MM.1S (cell line): ENCODE measurements around the gene CHST9.
"Not testable (repeated sequence)": the region's sequence is repeated elsewhere in the genome, so short reads cannot be mapped to it uniquely, and the experiment has no call there.

Experiments used
- DNase-seq: peaks from one replicate; pipeline ENCODE4 v3.0.0-alpha.2; 2015
- H2AFZ ChIP-seq: fragments of 300-600 bp; sonication (generic); 2 replicates; pipeline ENCODE4 v1.6.0; 2016; ENCODE audit warnings: antibody characterized with exemption, low read length
- H3F3A ChIP-seq: fragments of 300-600 bp; sonication (generic); 2 replicates; pipeline ENCODE4 v1.6.1; 2016; ENCODE audit warnings: mild to moderate bottlenecking, antibody characterized with exemption, low read length, moderate library complexity, mixed read lengths; ENCODE audit not compliant: insufficient read depth
- H3K27ac ChIP-seq: fragments of 300-600 bp; sonication (generic); 2 replicates; pipeline ENCODE4 v1.5.1; 2016; ENCODE audit warnings: mild to moderate bottlenecking, low read length
- H3K27me3 ChIP-seq: fragments of 300-600 bp; sonication (generic); replicated peaks from 2 replicates; pipeline ENCODE4 v1.6.0; 2016; ENCODE audit warnings: low read length; ENCODE audit not compliant: insufficient read depth
- H3K36me3 ChIP-seq: fragments of 300-600 bp; sonication (generic); replicated peaks from 2 replicates; pipeline ENCODE4 v1.6.1; 2016; ENCODE audit warnings: mild to moderate bottlenecking, low read length, mixed read lengths; ENCODE audit not compliant: insufficient read depth
- H3K4me1 ChIP-seq: fragments of 300-600 bp; sonication (generic); 2 replicates; pipeline ENCODE4 v1.6.1; 2016; ENCODE audit warnings: low read length, mixed read lengths
- H3K4me2 ChIP-seq: fragments of 300-600 bp; sonication (generic); 2 replicates; pipeline ENCODE4 v1.6.0; 2016; ENCODE audit warnings: low read depth, low read length
- H3K4me3 ChIP-seq: fragments of 300-600 bp; sonication (generic); 2 replicates; pipeline ENCODE4 v1.5.1; 2016; ENCODE audit warnings: low read length, mixed read lengths
- H3K79me2 ChIP-seq: fragments of 300-600 bp; sonication (generic); 2 replicates; pipeline ENCODE4 v1.6.1; 2016; ENCODE audit warnings: mixed run types, low read length, mixed read lengths
- H3K9ac ChIP-seq: fragments of 300-600 bp; sonication (generic); 2 replicates; pipeline ENCODE4 v1.6.1; 2016; ENCODE audit warnings: low read length, mixed read lengths
- H3K9me2 ChIP-seq: fragments of 300-600 bp; sonication (generic); replicated peaks from 2 replicates; pipeline ENCODE4 v1.6.1; 2016; ENCODE audit warnings: mild to moderate bottlenecking, low read length, mixed read lengths; ENCODE audit not compliant: insufficient read depth
- H3K9me3 ChIP-seq: fragments of 300-600 bp; sonication (generic); replicated peaks from 2 replicates; pipeline ENCODE4 v1.6.1; 2016; ENCODE audit warnings: mild to moderate bottlenecking, low read length, mixed read lengths; ENCODE audit not compliant: insufficient read depth
- H4K20me1 ChIP-seq: fragments of 300-600 bp; sonication (generic); 2 replicates; pipeline ENCODE4 v1.6.1; 2016; ENCODE audit warnings: mild to moderate bottlenecking, low read length, moderate library complexity, mixed read lengths; ENCODE audit not compliant: insufficient read depth
- EZH2 ChIP-seq: fragments of 300-600 bp; sonication (generic); optimal IDR thresholded peaks from 2 replicates; pipeline ENCODE3; 2017; ENCODE audit warnings: low read depth, mild to moderate bottlenecking, antibody characterized with exemption, low read length, mixed read lengths
- EZH2phosphoT487 ChIP-seq: fragments of 300-600 bp; sonication (generic); IDR thresholded peaks from 2 replicates; pipeline ENCODE4 v1.6.1; 2018; ENCODE audit warnings: antibody characterized with exemption, low read length
- TF ChIP-seq, protein P1 (sequence below): fragments of 300-600 bp; sonication (generic); IDR thresholded peaks from 2 replicates; pipeline ENCODE4 v1.5.1; 2016; ENCODE audit warnings: antibody characterized with exemption, low read length, mixed read lengths

Gene CHST9

DNA sequence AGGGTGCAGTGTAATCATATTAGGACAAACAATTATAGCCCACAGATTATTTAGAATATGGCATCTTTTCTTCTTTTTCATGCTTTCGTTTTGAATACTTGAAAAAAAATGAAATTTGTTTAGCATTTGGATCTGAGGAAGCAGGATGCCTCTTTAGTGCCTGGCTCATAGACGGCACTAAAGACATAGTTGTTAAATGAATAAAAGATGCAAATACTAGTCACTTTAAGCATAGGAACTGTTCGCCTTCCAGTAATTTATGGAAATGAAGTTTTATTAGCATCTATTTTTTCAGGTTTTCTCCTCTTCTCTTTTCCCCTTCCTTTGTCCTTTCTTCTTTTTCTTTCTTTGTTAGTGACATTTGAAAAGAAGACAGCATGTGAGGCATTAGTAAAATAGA lies 80.4 kb downstream of the CHST9 start:
- Histone ChIP-seq H3K9me2 (no peaks in the 10 kb centered on the region), H3K27me3 (no peaks in the 10 kb centered on the region), H3K9ac (no peak overlapping the region), H4K20me1 (no peaks in the 10 kb centered on the region), H3K4me1 (no peaks in the 10 kb centered on the region), H3K4me2 (no peak overlapping the region), H3K36me3 (no peaks in the 10 kb centered on the region), H3K4me3 (no peak overlapping the region), H3K79me2 (no peaks in the 10 kb centered on the region), H2AFZ (no peak overlapping the region), H3K9me3 (no peaks in the 10 kb centered on the region), H3F3A (no peaks in the 10 kb centered on the region), H3K27ac (no peak overlapping the region)
- TF ChIP-seq, protein P1, sequence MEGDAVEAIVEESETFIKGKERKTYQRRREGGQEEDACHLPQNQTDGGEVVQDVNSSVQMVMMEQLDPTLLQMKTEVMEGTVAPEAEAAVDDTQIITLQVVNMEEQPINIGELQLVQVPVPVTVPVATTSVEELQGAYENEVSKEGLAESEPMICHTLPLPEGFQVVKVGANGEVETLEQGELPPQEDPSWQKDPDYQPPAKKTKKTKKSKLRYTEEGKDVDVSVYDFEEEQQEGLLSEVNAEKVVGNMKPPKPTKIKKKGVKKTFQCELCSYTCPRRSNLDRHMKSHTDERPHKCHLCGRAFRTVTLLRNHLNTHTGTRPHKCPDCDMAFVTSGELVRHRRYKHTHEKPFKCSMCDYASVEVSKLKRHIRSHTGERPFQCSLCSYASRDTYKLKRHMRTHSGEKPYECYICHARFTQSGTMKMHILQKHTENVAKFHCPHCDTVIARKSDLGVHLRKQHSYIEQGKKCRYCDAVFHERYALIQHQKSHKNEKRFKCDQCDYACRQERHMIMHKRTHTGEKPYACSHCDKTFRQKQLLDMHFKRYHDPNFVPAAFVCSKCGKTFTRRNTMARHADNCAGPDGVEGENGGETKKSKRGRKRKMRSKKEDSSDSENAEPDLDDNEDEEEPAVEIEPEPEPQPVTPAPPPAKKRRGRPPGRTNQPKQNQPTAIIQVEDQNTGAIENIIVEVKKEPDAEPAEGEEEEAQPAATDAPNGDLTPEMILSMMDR: no peak
- TF ChIP-seq EZH2phosphoT487: no peak
- TF ChIP-seq EZH2: no peak
- DNase-seq: no peak

DNA sequence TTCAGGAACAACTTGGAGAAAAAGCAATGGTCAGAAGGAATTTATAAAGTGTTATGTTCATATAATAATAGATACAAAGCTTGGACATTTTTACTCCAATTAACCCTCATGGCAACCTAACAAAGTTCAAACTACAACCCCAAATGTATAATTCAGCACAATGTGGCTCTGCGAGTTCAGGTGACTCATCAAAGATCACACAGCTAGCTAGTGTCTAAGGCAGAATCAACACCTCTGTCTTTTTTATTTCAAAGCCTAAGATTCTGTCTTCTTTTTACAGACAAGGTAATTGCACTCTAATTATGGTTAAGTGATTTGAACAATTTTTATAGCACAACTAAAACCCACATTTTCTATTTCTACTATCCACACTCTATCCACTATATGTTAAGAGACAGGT lies 90.5 kb downstream of the CHST9 start:
- no peaks in the 10 kb centered on the region for H3K4me1 ChIP-seq

DNA sequence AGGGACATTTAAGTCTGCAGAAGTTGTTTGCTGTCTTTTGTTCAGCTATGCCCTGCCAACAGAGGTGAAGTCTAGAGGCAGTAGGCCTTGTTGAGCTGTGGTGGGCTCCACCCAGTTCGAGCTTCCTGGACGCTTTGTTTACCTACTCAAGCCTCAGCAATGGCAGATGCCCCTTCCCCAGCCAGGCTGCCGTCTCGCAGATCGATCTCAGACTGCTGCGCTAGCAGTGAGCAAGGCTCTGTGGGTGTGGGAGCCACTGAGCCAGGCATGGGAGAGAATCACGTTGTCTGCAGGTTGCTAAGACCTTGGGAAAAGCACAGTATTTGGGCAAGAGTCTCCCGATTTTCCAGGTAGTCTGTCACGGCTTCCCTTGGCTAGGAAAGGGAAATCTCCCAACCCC lies 91.8 kb downstream of the CHST9 start:
- not testable (repeated sequence) for H3K9me3 ChIP-seq, H3K4me1 ChIP-seq, H3K27ac ChIP-seq, H3K27me3 ChIP-seq, H3K9me2 ChIP-seq, DNase-seq, H3K79me2 ChIP-seq, H3K9ac ChIP-seq, H2AFZ ChIP-seq, H4K20me1 ChIP-seq, H3F3A ChIP-seq, H3K36me3 ChIP-seq, H3K4me2 ChIP-seq, H3K4me3 ChIP-seq

More for the DNA sequence above, 90.5 kb downstream of the CHST9 start:
- no peak overlapping the region for H3K27ac ChIP-seq
- no peak overlapping the region for H3K4me2 ChIP-seq
- no peaks in the 10 kb centered on the region for H3K9me3 ChIP-seq
- DNase-seq: no peak
- H3K79me2 ChIP-seq: no peaks in the 10 kb centered on the region
- H4K20me1 ChIP-seq: no peaks in the 10 kb centered on the region
- no peak overlapping the region for H2AFZ ChIP-seq
- TF ChIP-seq, protein P1: no peak
- no peak for TF ChIP-seq EZH2phosphoT487
- no peak overlapping the region for H3K9ac ChIP-seq
- no peak overlapping the region for H3K4me3 ChIP-seq
- H3F3A ChIP-seq: no peaks in the 10 kb centered on the region
- no peaks in the 10 kb centered on the region for H3K36me3 ChIP-seq
- H3K9me2 ChIP-seq: no peaks in the 10 kb centered on the region
- no peaks in the 10 kb centered on the region for H3K27me3 ChIP-seq

DNA sequence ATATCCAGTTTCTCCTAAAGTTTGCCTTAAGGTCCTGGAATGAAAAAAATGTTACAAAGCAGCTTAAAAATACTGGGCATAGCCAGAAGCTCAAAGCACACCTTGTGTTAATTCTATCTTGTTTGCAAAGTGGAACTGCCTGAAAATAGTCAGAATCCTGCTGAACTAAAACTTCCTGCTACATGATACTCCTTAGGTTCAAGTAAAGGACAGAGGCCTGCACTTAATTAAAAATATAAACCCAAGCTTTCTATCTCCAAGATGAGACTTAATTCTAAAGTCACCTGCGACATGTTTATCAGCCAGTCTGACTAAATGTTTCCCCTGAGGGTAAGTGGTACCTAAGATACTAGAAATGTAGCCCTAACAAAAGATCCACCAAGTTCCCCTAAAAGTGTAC lies 103.4 kb downstream of the CHST9 start:
- H2AFZ ChIP-seq: no peak overlapping the region
- H3K4me2 ChIP-seq: no peak overlapping the region
- no peak for DNase-seq
- TF ChIP-seq EZH2 (no peak), EZH2phosphoT487 (no peak)
- TF ChIP-seq, protein P1: no peak
- no peaks in the 10 kb centered on the region for H3K9me3 ChIP-seq
- H3K79me2 ChIP-seq: no peaks in the 10 kb centered on the region
- no peak overlapping the region for H3K9ac ChIP-seq
- H3K9me2 ChIP-seq: no peaks in the 10 kb centered on the region; the same call in 1 of the 2 replicates
- H3K4me3 ChIP-seq: no peak overlapping the region
- H3K27ac ChIP-seq: no peak overlapping the region
- no peaks in the 10 kb centered on the region for H4K20me1 ChIP-seq
- no peaks in the 10 kb centered on the region for H3K4me1 ChIP-seq
- H3K36me3 ChIP-seq: no peaks in the 10 kb centered on the region
- no peaks in the 10 kb centered on the region for H3K27me3 ChIP-seq
- H3F3A ChIP-seq: no peaks in the 10 kb centered on the region
